ENCODE measurements around the gene TYW5. TPM values are rescaled to one million over a fixed set of nuclear protein-coding genes. Genes with fewer than 3 reads are reported as not detected.

TYW5 gene
- polyA plus RNA-seq, 1 of the 3 experiments (the other 2 are of a cell fraction): 3.6 TPM

DNA sequence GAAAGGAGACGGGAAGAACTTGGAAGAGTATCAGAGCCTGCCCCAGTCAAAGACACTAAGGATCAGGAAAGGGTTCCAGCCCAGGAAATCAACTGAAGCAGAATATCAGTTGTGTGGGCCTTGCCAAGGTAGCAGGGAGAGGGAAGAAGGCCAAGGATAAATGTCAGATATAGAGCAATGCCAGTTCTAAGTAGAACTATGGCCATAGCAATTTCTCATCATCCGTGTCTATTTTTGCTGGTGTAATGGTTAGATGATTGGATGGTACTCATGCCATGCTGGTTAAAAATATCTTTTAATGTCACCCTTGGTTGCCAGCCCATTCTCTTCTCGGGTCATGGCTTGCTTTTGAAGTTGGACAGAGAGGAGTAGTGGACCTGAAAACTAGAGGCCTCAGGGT lies 42.0 kb upstream of the TYW5 start:
- Histone ChIP-seq H3K27me3 (ENCODE audit: insufficient read depth) (no peaks in the 10 kb centered on the region), H3F3A (replicated peaks; ENCODE audit: insufficient read depth) (no peaks in the 10 kb centered on the region), H3K27ac (ENCODE audit: low read depth in 2 of 2, low read length in 1 of 2) (no peak overlapping the region), H3K4me3 (ENCODE audit: low read depth in 2 of 2, low read length in 1 of 2) (no peak overlapping the region), H3K79me2 (ENCODE audit: insufficient read depth) (no peaks in the 10 kb centered on the region), H2AFZ (ENCODE audit: low read depth) (no peak overlapping the region), H3K36me3 (replicated peaks in 1 of 2; ENCODE audit: control insufficient read depth in 1 of 2, insufficient read depth in 2 of 2, low read length in 1 of 2) (no peaks in the 10 kb centered on the region), H3K4me1 (ENCODE audit: control insufficient read depth in 1 of 2, insufficient read depth in 2 of 2, low read depth in 1 of 2, low read length in 1 of 2) (no peaks in the 10 kb centered on the region), H3K9me2 (no peaks in the 10 kb centered on the region), H4K20me1 (ENCODE audit: insufficient read depth) (no peaks in the 10 kb centered on the region), H3K4me2 (no peak overlapping the region), H3K9me3 (no peaks in the 10 kb centered on the region), H3K9ac (no peak overlapping the region)
- ChIA-PET POLR2A (no interaction called here), CTCF (no interaction called here)
- TF ChIP-seq YY1 (IDR thresholded peaks at IDR 0.05; ENCODE audit: low read depth) (no peak), TEAD4 (IDR thresholded peaks at IDR 0.05; ENCODE audit: borderline replicate concordance, insufficient read depth) (no peak), ZBTB33 (IDR thresholded peaks at IDR 0.05; ENCODE audit: borderline replicate concordance, low read depth) (no peak), PBX3 (IDR thresholded peaks at IDR 0.05) (no peak), MEF2A (IDR thresholded peaks at IDR 0.05; ENCODE audit: borderline replicate concordance, low read depth) (no peak), CTCF (IDR thresholded peaks at IDR 0.05) (no peak), FOXM1 (IDR thresholded peaks at IDR 0.05; ENCODE audit: low read depth) (no peak), TAF1 (IDR thresholded peaks at IDR 0.05; ENCODE audit: borderline replicate concordance, low read depth, low read length) (no peak), MXI1 (IDR thresholded peaks at IDR 0.05; ENCODE audit: low read depth, low read length) (no peak), FOXJ3 (CRISPR knock-in tag; IDR thresholded peaks at IDR 0.05) (no peak)
- TF ChIP-seq, protein P1, sequence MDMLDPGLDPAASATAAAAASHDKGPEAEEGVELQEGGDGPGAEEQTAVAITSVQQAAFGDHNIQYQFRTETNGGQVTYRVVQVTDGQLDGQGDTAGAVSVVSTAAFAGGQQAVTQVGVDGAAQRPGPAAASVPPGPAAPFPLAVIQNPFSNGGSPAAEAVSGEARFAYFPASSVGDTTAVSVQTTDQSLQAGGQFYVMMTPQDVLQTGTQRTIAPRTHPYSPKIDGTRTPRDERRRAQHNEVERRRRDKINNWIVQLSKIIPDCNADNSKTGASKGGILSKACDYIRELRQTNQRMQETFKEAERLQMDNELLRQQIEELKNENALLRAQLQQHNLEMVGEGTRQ (IDR thresholded peaks at IDR 0.05; ENCODE audit: borderline replicate concordance, low read depth, low read length): no peak
- no peak for DNase-seq
- WGBS (ENCODE audit: low lambda C conversion rate): 65% methylated on average over 3 of the region's 3 CpGs

DNA sequence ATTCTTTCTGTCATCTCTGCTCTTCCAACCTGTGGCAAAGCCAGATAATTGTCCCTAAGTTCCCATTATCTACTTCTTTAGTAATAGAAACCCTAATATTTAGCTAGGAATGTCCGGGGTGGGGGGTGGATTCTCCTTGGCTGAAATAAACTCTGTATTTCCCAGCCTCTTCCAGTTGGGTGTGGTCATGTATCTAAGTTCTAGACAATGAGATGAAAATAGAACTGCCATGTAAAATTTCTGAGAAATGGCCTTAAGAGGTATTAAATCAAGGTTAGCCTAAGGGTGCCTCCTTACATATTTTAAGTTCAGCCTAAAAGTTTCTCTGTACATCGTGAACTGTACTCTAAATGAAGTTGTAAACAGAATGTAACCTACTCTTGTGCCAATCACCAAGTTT lies 39.6 kb upstream of the TYW5 start:
- POLR2A ChIA-PET: no interaction called here
- CTCF ChIA-PET: no interaction called here

More for the DNA sequence above, 39.6 kb upstream of the TYW5 start:
- H3K36me3 ChIP-seq (replicated peaks in 1 of 2; ENCODE audit: control insufficient read depth in 1 of 2, insufficient read depth in 2 of 2, low read length in 1 of 2): no peaks in the 10 kb centered on the region
- no peak overlapping the region for H3K27ac ChIP-seq (ENCODE audit: low read depth in 2 of 2, low read length in 1 of 2)
- no peaks in the 10 kb centered on the region for H3K9me3 ChIP-seq
- no peaks in the 10 kb centered on the region for H3K27me3 ChIP-seq (ENCODE audit: insufficient read depth)
- 29% methylated on average over 2 of the region's 2 CpGs for WGBS (ENCODE audit: low lambda C conversion rate)
- H3K79me2 ChIP-seq (ENCODE audit: insufficient read depth): no peaks in the 10 kb centered on the region
- no peaks in the 10 kb centered on the region for H3F3A ChIP-seq (replicated peaks; ENCODE audit: insufficient read depth)
- H3K9me2 ChIP-seq: no peaks in the 10 kb centered on the region
- no peaks in the 10 kb centered on the region for H4K20me1 ChIP-seq (ENCODE audit: insufficient read depth)
- H3K4me2 ChIP-seq: no peak overlapping the region
- TF ChIP-seq EP300 (IDR thresholded peaks at IDR 0.05; ENCODE audit: borderline replicate concordance in 1 of 2, low read depth in 1 of 2, low read length in 1 of 2) (no peak), JUND (IDR thresholded peaks at IDR 0.05) (no peak), TCF12 (IDR thresholded peaks at IDR 0.05) (no peak), NRF1 (IDR thresholded peaks at IDR 0.05; ENCODE audit: low read depth, low read length) (no peak), PBX3 (IDR thresholded peaks at IDR 0.05) (no peak), FOXJ3 (CRISPR knock-in tag; IDR thresholded peaks at IDR 0.05) (no peak), EZH2phosphoT487 (IDR thresholded peaks at IDR 0.05; ENCODE audit: borderline replicate concordance, low read depth) (no peak), FOSL2 (IDR thresholded peaks at IDR 0.05; ENCODE audit: borderline replicate concordance, low read depth) (no peak)
- TF ChIP-seq, protein P1 (IDR thresholded peaks at IDR 0.05; ENCODE audit: borderline replicate concordance, low read depth, low read length): no peak
- DNase-seq: no peak
- no peak overlapping the region for H2AFZ ChIP-seq (ENCODE audit: low read depth)
- no peak overlapping the region for H3K4me3 ChIP-seq (ENCODE audit: low read depth in 2 of 2, low read length in 1 of 2)
- no peak overlapping the region for H3K9ac ChIP-seq
- H3K4me1 ChIP-seq (ENCODE audit: control insufficient read depth in 1 of 2, insufficient read depth in 2 of 2, low read depth in 1 of 2, low read length in 1 of 2): no peaks in the 10 kb centered on the region
